ENCODE results near the gene HIP1R. TPM values are rescaled to one million over a fixed set of nuclear protein-coding genes. Genes with fewer than 3 reads are reported as not detected.

Gene HIP1R
- total and polyA plus RNA-seq, 2 experiments from 2014 or later: 8.0 to 22.1 TPM

DNA sequence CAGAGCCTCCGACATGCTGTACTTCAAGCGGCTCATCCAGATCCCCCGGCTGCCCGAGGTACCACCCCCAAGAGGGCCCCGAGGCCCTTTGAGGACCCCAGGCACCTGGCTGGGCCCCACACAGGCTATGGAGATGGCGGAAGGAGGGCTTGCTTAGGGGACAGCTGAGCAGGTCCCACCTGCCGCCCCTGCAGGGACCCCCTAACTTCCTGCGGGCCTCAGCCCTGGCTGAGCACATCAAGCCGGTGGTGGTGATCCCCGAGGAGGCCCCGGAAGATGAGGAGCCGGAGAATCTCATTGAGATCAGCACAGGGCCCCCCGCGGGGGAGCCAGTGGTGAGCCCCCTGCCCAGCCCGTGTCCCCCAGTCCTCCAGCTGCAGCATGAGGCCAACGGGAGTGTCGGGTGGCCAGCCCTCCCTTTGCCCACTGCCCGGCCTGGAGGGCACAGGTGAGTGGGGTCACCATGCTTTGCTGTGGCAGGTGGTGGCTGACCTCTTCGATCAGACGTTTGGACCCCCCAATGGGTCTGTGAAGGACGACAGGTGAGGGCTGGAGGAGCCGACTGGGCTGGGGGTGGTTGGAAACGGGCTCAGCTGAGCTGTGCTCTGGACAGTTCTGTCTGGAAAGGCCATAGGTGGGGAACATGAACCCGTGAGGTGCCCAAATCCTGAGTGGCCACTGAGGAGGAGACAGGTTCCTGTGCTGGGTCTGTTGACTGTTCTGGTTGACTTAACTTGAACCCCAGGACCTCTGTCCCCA is 20.0 kb downstream of the HIP1R start:
- peaks cover 6% of the 10 kb centered on the region for H3K27me3 Mint-ChIP-seq (ENCODE audit: insufficient read depth, low read depth, poor library complexity)
- TF ChIP-seq EZH2 (IDR thresholded peaks at IDR 0.05; ENCODE audit: low read depth, unreplicated experiment) (no peak), NANOG (IDR thresholded peaks at IDR 0.05; ENCODE audit: borderline replicate concordance) (no peak), STAT1 (IDR thresholded peaks at IDR 0.05; ENCODE audit: unreplicated experiment) (no peak), ZNF114 (CRISPR knock-in tag; IDR thresholded peaks at IDR 0.05) (no peak), JUNB (IDR thresholded peaks at IDR 0.05; ENCODE audit: unreplicated experiment) (no peak), CREB1 (CRISPR knock-in tag; IDR thresholded peaks at IDR 0.05; ENCODE audit: low read depth) (no peak), POLR2AphosphoS5 (IDR thresholded peaks at IDR 0.05; ENCODE audit: low read depth) (no peak), EZH2phosphoT487 (IDR thresholded peaks at IDR 0.05; ENCODE audit: unreplicated experiment) (no peak)
- TF ChIP-seq, protein P1, sequence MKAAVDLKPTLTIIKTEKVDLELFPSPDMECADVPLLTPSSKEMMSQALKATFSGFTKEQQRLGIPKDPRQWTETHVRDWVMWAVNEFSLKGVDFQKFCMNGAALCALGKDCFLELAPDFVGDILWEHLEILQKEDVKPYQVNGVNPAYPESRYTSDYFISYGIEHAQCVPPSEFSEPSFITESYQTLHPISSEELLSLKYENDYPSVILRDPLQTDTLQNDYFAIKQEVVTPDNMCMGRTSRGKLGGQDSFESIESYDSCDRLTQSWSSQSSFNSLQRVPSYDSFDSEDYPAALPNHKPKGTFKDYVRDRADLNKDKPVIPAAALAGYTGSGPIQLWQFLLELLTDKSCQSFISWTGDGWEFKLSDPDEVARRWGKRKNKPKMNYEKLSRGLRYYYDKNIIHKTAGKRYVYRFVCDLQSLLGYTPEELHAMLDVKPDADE (IDR thresholded peaks at IDR 0.05): no peak
- TF ChIP-seq, protein P2, sequence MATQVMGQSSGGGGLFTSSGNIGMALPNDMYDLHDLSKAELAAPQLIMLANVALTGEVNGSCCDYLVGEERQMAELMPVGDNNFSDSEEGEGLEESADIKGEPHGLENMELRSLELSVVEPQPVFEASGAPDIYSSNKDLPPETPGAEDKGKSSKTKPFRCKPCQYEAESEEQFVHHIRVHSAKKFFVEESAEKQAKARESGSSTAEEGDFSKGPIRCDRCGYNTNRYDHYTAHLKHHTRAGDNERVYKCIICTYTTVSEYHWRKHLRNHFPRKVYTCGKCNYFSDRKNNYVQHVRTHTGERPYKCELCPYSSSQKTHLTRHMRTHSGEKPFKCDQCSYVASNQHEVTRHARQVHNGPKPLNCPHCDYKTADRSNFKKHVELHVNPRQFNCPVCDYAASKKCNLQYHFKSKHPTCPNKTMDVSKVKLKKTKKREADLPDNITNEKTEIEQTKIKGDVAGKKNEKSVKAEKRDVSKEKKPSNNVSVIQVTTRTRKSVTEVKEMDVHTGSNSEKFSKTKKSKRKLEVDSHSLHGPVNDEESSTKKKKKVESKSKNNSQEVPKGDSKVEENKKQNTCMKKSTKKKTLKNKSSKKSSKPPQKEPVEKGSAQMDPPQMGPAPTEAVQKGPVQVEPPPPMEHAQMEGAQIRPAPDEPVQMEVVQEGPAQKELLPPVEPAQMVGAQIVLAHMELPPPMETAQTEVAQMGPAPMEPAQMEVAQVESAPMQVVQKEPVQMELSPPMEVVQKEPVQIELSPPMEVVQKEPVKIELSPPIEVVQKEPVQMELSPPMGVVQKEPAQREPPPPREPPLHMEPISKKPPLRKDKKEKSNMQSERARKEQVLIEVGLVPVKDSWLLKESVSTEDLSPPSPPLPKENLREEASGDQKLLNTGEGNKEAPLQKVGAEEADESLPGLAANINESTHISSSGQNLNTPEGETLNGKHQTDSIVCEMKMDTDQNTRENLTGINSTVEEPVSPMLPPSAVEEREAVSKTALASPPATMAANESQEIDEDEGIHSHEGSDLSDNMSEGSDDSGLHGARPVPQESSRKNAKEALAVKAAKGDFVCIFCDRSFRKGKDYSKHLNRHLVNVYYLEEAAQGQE (IDR thresholded peaks at IDR 0.05; ENCODE audit: unreplicated experiment): no peak
- TF ChIP-seq, protein P3, sequence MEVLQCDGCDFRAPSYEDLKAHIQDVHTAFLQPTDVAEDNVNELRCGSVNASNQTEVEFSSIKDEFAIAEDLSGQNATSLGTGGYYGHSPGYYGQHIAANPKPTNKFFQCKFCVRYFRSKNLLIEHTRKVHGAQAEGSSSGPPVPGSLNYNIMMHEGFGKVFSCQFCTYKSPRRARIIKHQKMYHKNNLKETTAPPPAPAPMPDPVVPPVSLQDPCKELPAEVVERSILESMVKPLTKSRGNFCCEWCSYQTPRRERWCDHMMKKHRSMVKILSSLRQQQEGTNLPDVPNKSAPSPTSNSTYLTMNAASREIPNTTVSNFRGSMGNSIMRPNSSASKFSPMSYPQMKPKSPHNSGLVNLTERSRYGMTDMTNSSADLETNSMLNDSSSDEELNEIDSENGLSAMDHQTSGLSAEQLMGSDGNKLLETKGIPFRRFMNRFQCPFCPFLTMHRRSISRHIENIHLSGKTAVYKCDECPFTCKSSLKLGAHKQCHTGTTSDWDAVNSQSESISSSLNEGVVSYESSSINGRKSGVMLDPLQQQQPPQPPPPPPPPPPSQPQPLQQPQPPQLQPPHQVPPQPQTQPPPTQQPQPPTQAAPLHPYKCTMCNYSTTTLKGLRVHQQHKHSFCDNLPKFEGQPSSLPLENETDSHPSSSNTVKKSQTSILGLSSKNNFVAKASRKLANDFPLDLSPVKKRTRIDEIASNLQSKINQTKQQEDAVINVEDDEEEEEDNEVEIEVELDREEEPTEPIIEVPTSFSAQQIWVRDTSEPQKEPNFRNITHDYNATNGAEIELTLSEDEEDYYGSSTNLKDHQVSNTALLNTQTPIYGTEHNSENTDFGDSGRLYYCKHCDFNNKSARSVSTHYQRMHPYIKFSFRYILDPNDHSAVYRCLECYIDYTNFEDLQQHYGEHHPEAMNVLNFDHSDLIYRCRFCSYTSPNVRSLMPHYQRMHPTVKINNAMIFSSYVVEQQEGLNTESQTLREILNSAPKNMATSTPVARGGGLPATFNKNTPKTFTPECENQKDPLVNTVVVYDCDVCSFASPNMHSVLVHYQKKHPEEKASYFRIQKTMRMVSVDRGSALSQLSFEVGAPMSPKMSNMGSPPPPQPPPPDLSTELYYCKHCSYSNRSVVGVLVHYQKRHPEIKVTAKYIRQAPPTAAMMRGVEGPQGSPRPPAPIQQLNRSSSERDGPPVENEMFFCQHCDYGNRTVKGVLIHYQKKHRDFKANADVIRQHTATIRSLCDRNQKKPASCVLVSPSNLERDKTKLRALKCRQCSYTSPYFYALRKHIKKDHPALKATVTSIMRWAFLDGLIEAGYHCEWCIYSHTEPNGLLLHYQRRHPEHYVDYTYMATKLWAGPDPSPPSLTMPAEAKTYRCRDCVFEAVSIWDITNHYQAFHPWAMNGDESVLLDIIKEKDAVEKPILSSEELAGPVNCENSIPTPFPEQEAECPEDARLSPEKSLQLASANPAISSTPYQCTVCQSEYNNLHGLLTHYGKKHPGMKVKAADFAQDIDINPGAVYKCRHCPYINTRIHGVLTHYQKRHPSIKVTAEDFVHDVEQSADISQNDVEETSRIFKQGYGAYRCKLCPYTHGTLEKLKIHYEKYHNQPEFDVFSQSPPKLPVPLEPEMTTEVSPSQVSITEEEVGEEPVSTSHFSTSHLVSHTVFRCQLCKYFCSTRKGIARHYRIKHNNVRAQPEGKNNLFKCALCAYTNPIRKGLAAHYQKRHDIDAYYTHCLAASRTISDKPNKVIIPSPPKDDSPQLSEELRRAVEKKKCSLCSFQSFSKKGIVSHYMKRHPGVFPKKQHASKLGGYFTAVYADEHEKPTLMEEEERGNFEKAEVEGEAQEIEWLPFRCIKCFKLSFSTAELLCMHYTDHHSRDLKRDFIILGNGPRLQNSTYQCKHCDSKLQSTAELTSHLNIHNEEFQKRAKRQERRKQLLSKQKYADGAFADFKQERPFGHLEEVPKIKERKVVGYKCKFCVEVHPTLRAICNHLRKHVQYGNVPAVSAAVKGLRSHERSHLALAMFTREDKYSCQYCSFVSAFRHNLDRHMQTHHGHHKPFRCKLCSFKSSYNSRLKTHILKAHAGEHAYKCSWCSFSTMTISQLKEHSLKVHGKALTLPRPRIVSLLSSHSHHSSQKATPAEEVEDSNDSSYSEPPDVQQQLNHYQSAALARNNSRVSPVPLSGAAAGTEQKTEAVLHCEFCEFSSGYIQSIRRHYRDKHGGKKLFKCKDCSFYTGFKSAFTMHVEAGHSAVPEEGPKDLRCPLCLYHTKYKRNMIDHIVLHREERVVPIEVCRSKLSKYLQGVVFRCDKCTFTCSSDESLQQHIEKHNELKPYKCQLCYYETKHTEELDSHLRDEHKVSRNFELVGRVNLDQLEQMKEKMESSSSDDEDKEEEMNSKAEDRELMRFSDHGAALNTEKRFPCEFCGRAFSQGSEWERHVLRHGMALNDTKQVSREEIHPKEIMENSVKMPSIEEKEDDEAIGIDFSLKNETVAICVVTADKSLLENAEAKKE (CRISPR knock-in tag; IDR thresholded peaks at IDR 0.05): no peak
- TF ChIP-seq, protein P4, sequence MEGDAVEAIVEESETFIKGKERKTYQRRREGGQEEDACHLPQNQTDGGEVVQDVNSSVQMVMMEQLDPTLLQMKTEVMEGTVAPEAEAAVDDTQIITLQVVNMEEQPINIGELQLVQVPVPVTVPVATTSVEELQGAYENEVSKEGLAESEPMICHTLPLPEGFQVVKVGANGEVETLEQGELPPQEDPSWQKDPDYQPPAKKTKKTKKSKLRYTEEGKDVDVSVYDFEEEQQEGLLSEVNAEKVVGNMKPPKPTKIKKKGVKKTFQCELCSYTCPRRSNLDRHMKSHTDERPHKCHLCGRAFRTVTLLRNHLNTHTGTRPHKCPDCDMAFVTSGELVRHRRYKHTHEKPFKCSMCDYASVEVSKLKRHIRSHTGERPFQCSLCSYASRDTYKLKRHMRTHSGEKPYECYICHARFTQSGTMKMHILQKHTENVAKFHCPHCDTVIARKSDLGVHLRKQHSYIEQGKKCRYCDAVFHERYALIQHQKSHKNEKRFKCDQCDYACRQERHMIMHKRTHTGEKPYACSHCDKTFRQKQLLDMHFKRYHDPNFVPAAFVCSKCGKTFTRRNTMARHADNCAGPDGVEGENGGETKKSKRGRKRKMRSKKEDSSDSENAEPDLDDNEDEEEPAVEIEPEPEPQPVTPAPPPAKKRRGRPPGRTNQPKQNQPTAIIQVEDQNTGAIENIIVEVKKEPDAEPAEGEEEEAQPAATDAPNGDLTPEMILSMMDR (conservative IDR thresholded peaks at IDR 0.05; ENCODE audit: low read depth in 2 of 2): no peak
- Histone ChIP-seq H3K27ac (ENCODE audit: low read depth) (no peak overlapping the region), H3K4me1 (ENCODE audit: insufficient read depth) (no peaks in the 10 kb centered on the region), H3K9me2 (ENCODE audit: insufficient read depth) (no peaks in the 10 kb centered on the region), H2AFZ (no peak overlapping the region), H3K4me2 (no peak overlapping the region), H3K27me3 (ENCODE audit: insufficient read depth) (no peaks in the 10 kb centered on the region), H4K20me1 (replicated peaks; ENCODE audit: insufficient read depth) (peaks cover 6% of the 10 kb centered on the region; the same call in 1 of the 2 replicates), H3K36me3 (ENCODE audit: insufficient read depth) (no peaks in the 10 kb centered on the region), H3K4me3 (no peak overlapping the region), H3F3A (replicated peaks; ENCODE audit: low read depth) (no peaks in the 10 kb centered on the region), H3K79me2 (replicated peaks; ENCODE audit: insufficient read depth) (no peaks in the 10 kb centered on the region)
- H3K36me3 Mint-ChIP-seq (ENCODE audit: low read depth): no peaks in the 10 kb centered on the region; the same call in 2 of the 3 replicates
- H3K4me1 Mint-ChIP-seq: peaks cover 5% of the 10 kb centered on the region
- no peak overlapping the region for H3K4me3 Mint-ChIP-seq
- no peak overlapping the region for H3K27ac Mint-ChIP-seq
- no peak for DNase-seq (ENCODE audit: low spot score)
- H3K9me3 Mint-ChIP-seq: no peaks in the 10 kb centered on the region
- ATAC-seq: no peak

All from GM23338 (cell line).